HL-60 (cell line): ENCODE data around the gene TSNAXIP1.

Experiments used
- CTCF ChIP-seq: IDR thresholded peaks from one replicate; pipeline ENCODE4 v1.5.1; 2011; ENCODE audit warnings: low read length, control low read depth, inconsistent platforms; ENCODE audit not compliant: insufficient read depth
- POLR2AphosphoS5 ChIP-seq: IDR thresholded peaks from 2 replicates; pipeline ENCODE4 v1.6.1; 2012; ENCODE audit warnings: low read depth
- REST ChIP-seq: IDR thresholded peaks from 2 replicates; pipeline ENCODE4 v1.6.1; 2012; ENCODE audit warnings: low read depth; ENCODE audit not compliant: insufficient replicate concordance

- TF ChIP-seq CTCF (no peak), POLR2AphosphoS5 (no peak), REST (no peak)
These were observed 43.6 kb upstream of the TSNAXIP1 start for GRCh38 chr16:67763066-67763465.
